Cardiac atrium fibroblast (primary cell): Measurements from ENCODE around the gene CPN1. TPM values are rescaled to one million over a fixed set of nuclear protein-coding genes. Genes with fewer than 3 reads are reported as not detected.

ENCODE experiments used
- total RNA-seq: library from RNA; depleted of rRNA; stranded (reverse); fragments of >200 nt; gene quantifications from 2 replicates; pipeline ENCODE4 v1.2.3, GENCODE V29; 2015

The CPN1 gene
- not detected in 2 replicates for total RNA-seq

GRCh38 chr10:100081075-100082001, at the start of gene CPN1:
Gene CPN1, minus strand, starts transcription at chr10:100081869. Its CDS starts 244 bp downstream, at chr10:100081625.

GRCh38 chr10:100009793-100010676, 71.6 kb downstream of the CPN1 start, which contains the start of gene DNMBP:
Gene DNMBP, minus strand, starts transcription at chr10:100009947. Its CDS starts 37,823 bp downstream, at chr10:99972124.

Other genes with a start within 250 kb of the CPN1 start
- 12.5 and 15.6 TPM in 2 replicates for gene DNMBP, start 71.9 kb downstream of the CPN1 start, total RNA-seq
- 35.2 and 36.1 TPM in 2 replicates for gene ERLIN1, start 104.2 kb upstream of the CPN1 start, total RNA-seq
- gene CHUK, start 147.7 kb upstream of the CPN1 start, total RNA-seq = 13.4 and 17.7 TPM in 2 replicates
- 15.9 and 21.3 TPM in 2 replicates for gene CWF19L1, start 185.8 kb upstream of the CPN1 start, total RNA-seq
- 21.2 and 25.5 TPM in 2 replicates for gene BLOC1S2, start 204.8 kb upstream of the CPN1 start, total RNA-seq
- not detected in 2 replicates for gene PKD2L1, start 248.4 kb upstream of the CPN1 start, total RNA-seq